Suprapubic skin (tissue), 4 donors: Measurements from ENCODE around the gene GYG1. TPM values are rescaled to one million over a fixed set of nuclear protein-coding genes. Genes with fewer than 3 reads are reported as not detected.

Source experiments
- DNase-seq, 2 donors: peaks; one replicate each; pipeline ENCODE4 v3.0.0-alpha.2; 2019; ENCODE audit warnings: low spot score in 2 of 2
- H3K27ac ChIP-seq: fragments of 200-600 bp; sonication (generic); one replicate; pipeline ENCODE4 v1.5.1; 2019
- H3K27me3 ChIP-seq: fragments of 200-600 bp; sonication (generic); one replicate; pipeline ENCODE4 v1.5.1; 2019
- H3K36me3 ChIP-seq: fragments of 200-600 bp; sonication (generic); one replicate; pipeline ENCODE4 v1.5.1; 2019
- H3K4me1 ChIP-seq: fragments of 200-600 bp; sonication (generic); one replicate; pipeline ENCODE4 v1.5.1; 2019
- H3K4me3 ChIP-seq: fragments of 200-600 bp; sonication (generic); one replicate; pipeline ENCODE4 v1.5.1; 2019; ENCODE audit warnings: mild to moderate bottlenecking
- H3K9me3 ChIP-seq: fragments of 200-600 bp; sonication (generic); one replicate; pipeline ENCODE4 v1.5.1; 2019
- EP300 ChIP-seq: sonication (generic); formaldehyde crosslinking; IDR thresholded peaks from one replicate; pipeline ENCODE4 v1.6.1; 2017; ENCODE audit warnings: antibody characterized with exemption
- POLR2A ChIP-seq, 2 donors: fragments of 450-650 bp; IDR thresholded peaks; one replicate each; pipeline ENCODE4 v1.6.1; 2017; ENCODE audit warnings: antibody characterized with exemption in 2 of 2, mild to moderate bottlenecking in 2 of 2, moderate library complexity in 2 of 2
- POLR2AphosphoS5 ChIP-seq, 3 donors: sonication (generic); formaldehyde crosslinking; IDR thresholded peaks; one replicate each; pipeline ENCODE4 v1.6.1; 2017; ENCODE audit warnings: antibody characterized with exemption in 3 of 3
- WGBS: methylation state at CpG from one replicate; pipeline ENCODE4 v1.1.5; 2018; 5-methylcytosine and 5-hydroxymethylcytosine counted together
- total RNA-seq, 4 donors: library from RNA; depleted of rRNA; stranded (reverse); fragments of >200 nt; gene quantifications; one replicate each; pipeline ENCODE4 v1.1.0, GENCODE V29; 2016
- TF ChIP-seq, protein P1 (sequence below), 2 donors: fragments of 200-600 bp in 1 of 2; fragments of 450-650 bp in 1 of 2; sonication (generic) in 1 of 2; IDR thresholded peaks; one replicate each; pipeline ENCODE4 v1.5.1; 2016 to 2019; ENCODE audit warnings: antibody characterized with exemption in 2 of 2, mild to moderate bottlenecking in 1 of 2, moderate library complexity in 1 of 2

The GYG1 gene
- total RNA-seq, 4 donors from 2014 or later: 9.3 to 17.5 (median 13.4) TPM

DNA sequence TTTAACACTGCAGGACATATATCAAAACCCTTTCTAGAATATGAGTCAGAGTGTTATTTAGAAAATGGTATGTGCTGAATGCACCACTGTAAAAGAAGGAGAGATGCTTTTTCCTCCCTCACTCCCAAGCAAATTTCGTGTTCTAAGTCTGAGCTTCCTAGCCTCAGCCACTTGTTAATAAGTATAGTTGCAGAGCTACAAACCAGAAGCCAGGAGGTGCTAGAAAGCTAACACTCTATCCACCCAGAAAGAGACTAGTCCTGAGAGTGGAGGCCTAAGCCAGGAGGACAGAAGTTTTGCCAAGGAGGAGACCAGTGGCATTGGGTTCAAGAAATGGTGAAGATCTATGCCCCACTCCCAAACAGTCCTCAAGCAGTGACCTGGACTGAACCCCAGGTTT lies 40.5 kb upstream of the GYG1 start:
- DNase-seq: no peak
- TF ChIP-seq, protein P1, sequence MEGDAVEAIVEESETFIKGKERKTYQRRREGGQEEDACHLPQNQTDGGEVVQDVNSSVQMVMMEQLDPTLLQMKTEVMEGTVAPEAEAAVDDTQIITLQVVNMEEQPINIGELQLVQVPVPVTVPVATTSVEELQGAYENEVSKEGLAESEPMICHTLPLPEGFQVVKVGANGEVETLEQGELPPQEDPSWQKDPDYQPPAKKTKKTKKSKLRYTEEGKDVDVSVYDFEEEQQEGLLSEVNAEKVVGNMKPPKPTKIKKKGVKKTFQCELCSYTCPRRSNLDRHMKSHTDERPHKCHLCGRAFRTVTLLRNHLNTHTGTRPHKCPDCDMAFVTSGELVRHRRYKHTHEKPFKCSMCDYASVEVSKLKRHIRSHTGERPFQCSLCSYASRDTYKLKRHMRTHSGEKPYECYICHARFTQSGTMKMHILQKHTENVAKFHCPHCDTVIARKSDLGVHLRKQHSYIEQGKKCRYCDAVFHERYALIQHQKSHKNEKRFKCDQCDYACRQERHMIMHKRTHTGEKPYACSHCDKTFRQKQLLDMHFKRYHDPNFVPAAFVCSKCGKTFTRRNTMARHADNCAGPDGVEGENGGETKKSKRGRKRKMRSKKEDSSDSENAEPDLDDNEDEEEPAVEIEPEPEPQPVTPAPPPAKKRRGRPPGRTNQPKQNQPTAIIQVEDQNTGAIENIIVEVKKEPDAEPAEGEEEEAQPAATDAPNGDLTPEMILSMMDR (IDR thresholded peaks at IDR 0.05): no peak
- TF ChIP-seq POLR2A (IDR thresholded peaks at IDR 0.05): no peak
- TF ChIP-seq POLR2AphosphoS5 (IDR thresholded peaks at IDR 0.05): no peak
- no peak for TF ChIP-seq EP300
- Histone ChIP-seq H3K27ac (no peak overlapping the region), H3K27me3 (no peaks in the 10 kb centered on the region), H3K4me1 (peaks cover under 1% of the 10 kb centered on the region), H3K4me3 (no peak overlapping the region), H3K36me3 (no peaks in the 10 kb centered on the region), H3K9me3 (no peaks in the 10 kb centered on the region)
- WGBS: 93% methylated on average over 1 of the region's 1 CpG

DNA sequence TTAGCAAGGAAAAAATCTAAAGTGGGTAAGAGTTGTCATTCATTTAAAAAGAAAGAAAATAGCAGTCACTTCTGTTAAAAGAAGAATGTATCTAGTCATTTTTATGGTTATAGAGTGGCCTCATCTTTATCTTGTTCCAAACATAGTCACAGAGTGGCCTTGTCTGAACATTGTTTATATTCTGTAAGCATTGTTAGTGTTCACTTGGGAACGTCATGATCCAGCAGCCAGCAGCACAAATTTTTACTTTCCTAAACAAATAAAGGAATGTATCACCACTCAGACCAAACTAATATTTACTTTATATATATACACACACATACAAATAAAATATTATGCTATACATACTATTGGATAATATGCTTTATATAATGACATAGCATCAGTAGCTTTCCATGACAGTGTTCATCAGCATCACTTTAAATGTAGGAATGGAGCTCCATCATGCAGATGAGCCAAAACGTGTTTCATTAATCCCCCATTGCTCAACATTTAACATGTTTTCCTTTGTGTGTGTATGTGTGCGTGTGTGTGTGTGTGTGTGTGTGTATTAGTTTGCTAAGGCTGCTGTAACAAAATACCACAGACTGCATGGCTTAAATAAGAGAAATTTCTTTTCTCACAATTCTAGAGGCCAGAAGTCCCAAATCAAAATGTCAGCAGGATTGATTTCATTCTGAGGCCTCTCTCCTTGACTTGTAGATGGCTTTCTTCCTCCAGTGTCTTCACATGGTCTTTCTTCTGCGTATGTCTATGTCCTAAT lies 39.6 kb upstream of the GYG1 start:
- Histone ChIP-seq H3K36me3 (no peaks in the 10 kb centered on the region), H3K27me3 (no peaks in the 10 kb centered on the region), H3K4me3 (no peak overlapping the region), H3K9me3 (no peaks in the 10 kb centered on the region), H3K4me1 (peaks cover 6% of the 10 kb centered on the region), H3K27ac (no peak overlapping the region)
- DNase-seq: no peak
- WGBS: 81% methylated on average over 4 of the region's 4 CpGs
- TF ChIP-seq POLR2AphosphoS5 (IDR thresholded peaks at IDR 0.05): no peak

DNA sequence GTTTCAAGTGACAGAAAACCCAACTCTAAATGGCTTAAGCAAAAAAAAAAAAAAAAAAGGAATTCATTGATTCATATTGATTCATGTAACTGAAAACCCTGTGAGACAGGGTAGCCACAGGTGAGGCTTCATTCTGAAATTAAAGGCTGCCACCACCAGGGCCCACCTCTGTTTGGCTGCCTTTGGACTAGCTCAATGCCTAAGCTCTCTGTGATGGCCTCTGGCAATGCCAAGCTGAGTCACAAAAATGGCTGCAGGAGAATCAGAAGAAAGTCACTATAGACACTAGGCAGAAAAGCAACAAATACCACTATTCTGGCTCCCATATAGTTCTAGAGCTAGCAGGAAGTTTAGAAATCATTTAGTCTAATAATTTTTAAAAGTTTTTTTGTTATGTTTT lies 38.2 kb upstream of the GYG1 start:
- Histone ChIP-seq H3K27ac (no peak overlapping the region), H3K4me1 (peaks cover 6% of the 10 kb centered on the region), H3K9me3 (no peaks in the 10 kb centered on the region), H3K27me3 (no peaks in the 10 kb centered on the region), H3K4me3 (no peak overlapping the region), H3K36me3 (no peaks in the 10 kb centered on the region)
- TF ChIP-seq, protein P1 (IDR thresholded peaks at IDR 0.05): no peak
- TF ChIP-seq POLR2AphosphoS5 (IDR thresholded peaks at IDR 0.05) (no peak), POLR2A (IDR thresholded peaks at IDR 0.05) (no peak), EP300 (no peak)
- DNase-seq: no peak

DNA sequence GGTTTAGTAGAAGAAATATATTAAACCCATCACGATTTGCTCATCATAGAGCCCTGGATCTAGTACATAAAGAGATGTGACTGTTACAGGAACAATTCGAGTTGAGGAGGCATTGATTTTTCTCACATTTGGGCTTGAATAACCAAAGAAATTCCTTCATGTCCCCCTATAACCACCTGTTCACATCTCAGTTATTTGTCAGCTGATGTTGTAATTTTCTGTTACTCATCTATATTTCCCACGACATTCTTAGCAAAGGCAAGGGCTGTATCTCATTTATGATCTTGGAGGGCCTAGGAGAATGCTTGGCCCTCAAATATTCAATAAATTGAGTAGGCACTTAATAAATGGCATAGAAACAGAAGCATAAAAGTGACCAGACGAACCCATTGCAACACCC lies 36.4 kb upstream of the GYG1 start:
- H3K27ac ChIP-seq: no peak overlapping the region
- H3K4me1 ChIP-seq: peaks cover 6% of the 10 kb centered on the region
- 71% methylated on average over 4 of the region's 4 CpGs for WGBS
- H3K36me3 ChIP-seq: no peaks in the 10 kb centered on the region
- no peak for DNase-seq
- no peak overlapping the region for H3K4me3 ChIP-seq
- no peaks in the 10 kb centered on the region for H3K9me3 ChIP-seq
- no peaks in the 10 kb centered on the region for H3K27me3 ChIP-seq
- TF ChIP-seq EP300 (no peak), POLR2AphosphoS5 (IDR thresholded peaks at IDR 0.05) (no peak), POLR2A (IDR thresholded peaks at IDR 0.05) (no peak)
- TF ChIP-seq, protein P1 (IDR thresholded peaks at IDR 0.05): no peak

DNA sequence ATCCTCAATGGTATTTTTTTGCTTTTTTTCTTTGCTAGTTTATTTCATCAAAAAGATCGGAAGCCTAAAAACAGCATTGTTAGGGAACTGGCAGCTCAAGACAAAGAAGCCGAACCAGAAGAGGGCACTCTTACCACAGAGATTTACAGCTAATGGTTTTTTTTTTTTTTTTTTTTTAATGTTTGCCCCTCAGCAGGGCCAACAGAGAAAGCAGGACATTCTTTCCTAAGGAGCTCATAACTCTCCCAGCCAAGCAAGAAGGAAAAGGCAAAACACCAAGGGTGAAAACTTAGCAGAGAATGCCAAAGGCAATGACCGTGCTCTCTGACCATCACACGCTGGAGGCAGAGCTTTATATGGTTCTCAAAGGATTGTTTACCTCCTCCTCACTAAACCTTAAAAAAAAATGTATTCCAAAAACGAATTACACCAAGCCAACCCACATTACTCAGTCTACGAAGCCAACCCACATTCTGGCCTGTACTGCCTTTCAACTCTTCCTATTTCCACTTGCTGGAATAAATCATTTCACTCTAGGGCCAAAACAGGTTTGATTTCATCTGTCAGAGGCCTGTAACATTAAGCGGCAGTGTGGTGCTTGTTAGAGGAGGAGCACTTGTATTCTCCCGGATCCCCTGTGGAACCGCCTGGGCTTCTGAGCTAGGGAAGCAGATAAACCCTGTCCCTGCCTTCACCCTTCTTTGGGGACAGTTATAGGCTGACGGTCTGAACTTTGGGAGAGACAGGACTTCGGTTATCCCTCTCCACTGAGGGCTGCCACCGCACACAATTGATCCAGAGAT lies 35.6 kb upstream of the GYG1 start:
- no peak for DNase-seq
- 43% methylated on average over 12 of the region's 12 CpGs for WGBS
- Histone ChIP-seq H3K4me1 (peaks cover 6% of the 10 kb centered on the region), H3K36me3 (no peaks in the 10 kb centered on the region), H3K27me3 (no peaks in the 10 kb centered on the region), H3K4me3 (no peak overlapping the region), H3K9me3 (no peaks in the 10 kb centered on the region), H3K27ac (peak overlapping the region; percentile 80)
- TF ChIP-seq POLR2A (IDR thresholded peaks at IDR 0.05) (no peak), POLR2AphosphoS5 (IDR thresholded peaks at IDR 0.05) (no peak), EP300 (no peak)
- TF ChIP-seq, protein P1 (IDR thresholded peaks at IDR 0.05): peak; percentile 29 to 49
